NCI-H2196 treated with DMSO at 0.1 percent for 48 hours (cell line): ENCODE data around the gene FOXP1.

Experiments used
- DNase-seq: peaks from one replicate; lab custom pipeline; 2025; ENCODE audit not compliant: unreplicated experiment; lab: John Stamatoyannopoulos, UW

FOXP1 gene

GRCh38 chr3:71510510-71510909 lies 73.0 kb downstream of the FOXP1 start:
- no peak for DNase-seq

GRCh38 chr3:71509066-71509465 lies 74.5 kb downstream of the FOXP1 start:
- DNase-seq = no peak

GRCh38 chr3:71505767-71506350 lies 77.7 kb downstream of the FOXP1 start:
- no peak for DNase-seq

- DNase-seq = no peak
Measured at GRCh38 chr3:71504250-71505036, 79.1 kb downstream of the FOXP1 start.

- no peak for DNase-seq
Measured at GRCh38 chr3:71503525-71504249, 79.8 kb downstream of the FOXP1 start.

- DNase-seq = no peak
Measured at GRCh38 chr3:71502066-71502625, 81.4 kb downstream of the FOXP1 start.

GRCh38 chr3:71500696-71501095 lies 82.8 kb downstream of the FOXP1 start:
- DNase-seq = no peak

- DNase-seq = no peak
Measured at GRCh38 chr3:71499227-71499876, 84.2 kb downstream of the FOXP1 start.

GRCh38 chr3:71498543-71498942 lies 85.0 kb downstream of the FOXP1 start:
- no peak for DNase-seq

GRCh38 chr3:71497971-71498444 lies 85.5 kb downstream of the FOXP1 start:
- DNase-seq = no peak

GRCh38 chr3:71497367-71497897 lies 86.1 kb downstream of the FOXP1 start:
- DNase-seq = no peak

- DNase-seq = no peak
Measured at GRCh38 chr3:71495708-71496472, 87.6 kb downstream of the FOXP1 start.

- DNase-seq = no peak
Measured at GRCh38 chr3:71494212-71494611, 89.3 kb downstream of the FOXP1 start.

- DNase-seq = no peak
Measured at GRCh38 chr3:71492974-71493771, 90.4 kb downstream of the FOXP1 start.

GRCh38 chr3:71492566-71492965 lies 91.0 kb downstream of the FOXP1 start:
- DNase-seq = no peak

GRCh38 chr3:71491154-71491752 lies 92.3 kb downstream of the FOXP1 start:
- no peak for DNase-seq

- no peak for DNase-seq
Measured at GRCh38 chr3:71490692-71491091, 92.8 kb downstream of the FOXP1 start.

- no peak for DNase-seq
Measured at GRCh38 chr3:71489315-71489761, 94.2 kb downstream of the FOXP1 start.

- no peak for DNase-seq
Measured at GRCh38 chr3:71488882-71489281, 94.6 kb downstream of the FOXP1 start.
